Ectodermal cell (in vitro differentiated cells): ENCODE results near the gene CDC14B.

ENCODE experiments used
- H3K27ac ChIP-seq: 2 replicates; pipeline ENCODE4 v1.7.0; 2013; ENCODE audit warnings: mild to moderate bottlenecking, low read depth, low read length; ENCODE audit not compliant: insufficient read depth, poor library complexity, severe bottlenecking
- H3K27me3 ChIP-seq: 2 replicates; pipeline ENCODE4 v1.7.0; 2013; ENCODE audit warnings: mild to moderate bottlenecking, low read length; ENCODE audit not compliant: insufficient read depth, control insufficient read depth, poor library complexity, severe bottlenecking
- H3K36me3 ChIP-seq: one replicate; pipeline ENCODE4 v1.7.0; 2013; ENCODE audit warnings: low read length; ENCODE audit not compliant: control insufficient read depth, insufficient read depth
- H3K4me1 ChIP-seq: one replicate; pipeline ENCODE4 v1.7.0; 2013; ENCODE audit warnings: low read length; ENCODE audit not compliant: control insufficient read depth, insufficient read depth
- H3K4me3 ChIP-seq: 2 replicates; pipeline ENCODE4 v1.7.0; 2013; ENCODE audit warnings: low read depth, low read length, control low read depth; ENCODE audit not compliant: insufficient read depth
- H3K9me3 ChIP-seq: 2 replicates; pipeline ENCODE4 v1.7.0; 2013; ENCODE audit warnings: mild to moderate bottlenecking, low read length, moderate library complexity; ENCODE audit not compliant: control insufficient read depth
- WGBS, 2 experiments: methylation state at CpG; one replicate each; pipeline ENCODE4 v1.1.7; 2013; ENCODE audit warnings: missing lambda C conversion rate in 2 of 2; 5-methylcytosine and 5-hydroxymethylcytosine counted together

The CDC14B gene

DNA sequence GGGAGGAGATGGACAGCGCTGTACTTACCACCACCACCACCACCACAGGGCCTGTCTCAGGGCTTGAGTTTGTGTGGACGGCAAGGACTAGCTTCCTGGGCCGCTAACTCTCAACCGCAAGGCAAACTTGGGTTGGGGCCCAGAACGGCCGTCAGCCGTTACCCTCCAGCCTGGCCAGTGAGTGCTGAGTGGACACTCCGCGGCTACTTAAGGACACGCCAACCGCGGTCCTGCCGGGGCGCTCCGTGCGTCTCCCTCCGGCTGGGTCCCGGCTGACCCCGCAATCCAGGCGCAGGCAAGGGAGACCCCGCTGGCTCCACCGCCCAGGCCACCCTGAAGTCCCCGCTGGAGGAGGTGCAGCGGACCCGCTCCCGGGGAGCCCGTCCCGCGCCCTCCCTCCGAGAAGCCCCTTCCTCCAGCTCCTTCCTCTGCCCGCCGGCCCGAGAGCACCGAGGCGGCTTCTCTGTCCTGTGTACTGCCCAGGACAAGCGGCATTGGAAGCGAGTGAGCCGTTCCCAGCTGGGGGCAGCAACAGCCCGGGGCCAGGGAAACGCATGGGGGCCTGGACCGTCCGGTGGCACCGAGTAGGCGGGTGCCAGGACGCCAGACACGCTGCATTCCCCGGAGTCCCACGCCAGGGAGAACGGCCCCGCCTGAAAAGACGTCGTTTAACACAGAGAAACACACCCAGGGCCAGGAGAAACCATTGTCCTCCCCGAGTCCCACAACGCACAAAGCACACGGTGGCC, 123.1 kb downstream of the CDC14B start:
- whole genome bisulfite sequencing, 2 experiments, result 95 to 97% methylated on average over 55 of the region's 55 CpGs
- Histone ChIP-seq H3K4me1 (peaks cover 13% of the 10 kb centered on the region), H3K9me3 (no peaks in the 10 kb centered on the region), H3K27ac (no peak overlapping the region), H3K4me3 (no peak overlapping the region), H3K36me3 (no peaks in the 10 kb centered on the region), H3K27me3 (no peaks in the 10 kb centered on the region)

DNA sequence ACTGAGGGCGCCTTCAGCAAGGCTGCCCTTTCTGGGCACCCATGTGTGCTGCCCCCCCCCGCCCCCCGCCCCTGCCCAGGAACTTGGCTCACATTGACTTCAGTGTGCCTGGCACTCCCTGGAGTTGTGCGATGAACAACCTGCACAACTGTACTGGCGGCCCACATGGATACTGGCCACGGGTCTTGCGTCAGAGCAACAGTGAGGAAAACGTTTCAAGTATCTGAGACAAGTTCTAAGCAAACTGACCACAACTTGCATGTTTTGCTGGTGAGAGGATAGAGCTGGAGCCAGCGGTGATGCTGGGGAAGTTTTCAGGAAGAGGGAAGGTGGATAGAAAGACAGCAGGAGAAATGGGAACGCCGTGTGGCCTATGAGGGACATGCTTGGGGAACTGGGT, 124.3 kb downstream of the CDC14B start:
- Histone ChIP-seq H3K9me3 (no peaks in the 10 kb centered on the region), H3K36me3 (peaks cover 3% of the 10 kb centered on the region), H3K27ac (no peak overlapping the region), H3K4me1 (peaks cover 10% of the 10 kb centered on the region), H3K27me3 (no peaks in the 10 kb centered on the region), H3K4me3 (no peak overlapping the region)
- 95 to 97% methylated on average over 11 of the region's 11 CpGs for WGBS, 2 experiments

DNA sequence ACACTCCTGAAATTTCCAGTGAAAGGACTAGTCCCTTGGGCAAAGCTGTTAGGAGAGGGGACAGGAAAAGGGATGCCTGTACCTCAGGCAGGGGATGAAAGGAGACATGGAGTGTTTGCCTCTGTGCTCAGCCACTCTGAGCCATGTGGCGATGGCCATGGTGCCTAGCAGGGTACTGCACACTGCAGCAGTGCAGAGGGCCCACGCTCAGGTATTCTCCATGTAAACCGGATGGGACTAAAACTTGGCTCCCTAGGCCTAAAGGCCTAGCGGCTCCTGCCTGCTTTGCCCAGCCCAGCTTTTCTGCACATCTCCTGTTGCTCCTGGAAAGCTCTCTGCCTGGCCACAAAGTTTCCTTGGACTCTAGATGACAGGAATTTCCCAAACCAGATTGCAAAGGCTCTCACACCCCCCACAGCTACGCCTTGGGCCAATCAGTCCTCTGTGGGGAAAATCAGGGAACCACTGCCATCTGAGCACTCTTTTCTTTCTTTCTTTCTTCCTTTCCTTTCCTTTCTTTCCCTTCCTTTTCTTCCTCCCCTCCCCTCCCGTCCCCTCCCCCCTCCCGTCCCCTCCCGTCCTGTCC, 125.3 kb downstream of the CDC14B start:
- Histone ChIP-seq H3K27me3 (no peaks in the 10 kb centered on the region), H3K9me3 (no peaks in the 10 kb centered on the region), H3K36me3 (peaks cover 3% of the 10 kb centered on the region), H3K4me3 (no peak overlapping the region), H3K27ac (no peak overlapping the region), H3K4me1 (peaks cover 8% of the 10 kb centered on the region)
- WGBS, 2 experiments, result 84 to 91% methylated on average over 5 to 6 of the region's 8 CpGs

DNA sequence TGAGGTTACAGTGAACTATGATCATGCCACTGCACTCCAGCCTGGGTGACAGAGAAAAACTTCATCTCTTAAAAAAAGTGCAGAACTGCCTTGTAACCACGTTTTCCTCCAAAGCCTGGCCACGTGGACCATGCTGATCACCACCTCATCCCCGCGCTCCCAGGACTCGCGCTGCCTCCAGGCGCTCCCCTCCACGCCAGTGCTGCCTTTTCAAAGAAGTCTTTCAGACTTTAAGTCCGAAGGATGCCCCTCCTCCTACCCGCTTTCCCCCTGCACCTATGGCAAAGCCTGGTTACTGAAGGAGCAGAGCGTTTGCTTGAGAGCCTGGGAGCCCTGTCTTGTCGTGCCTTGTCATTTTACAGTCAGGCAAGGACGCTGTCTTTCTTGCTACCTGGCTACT, 125.9 kb downstream of the CDC14B start:
- Histone ChIP-seq H3K27ac (no peak overlapping the region), H3K4me1 (peaks cover 3% of the 10 kb centered on the region), H3K4me3 (no peak overlapping the region), H3K27me3 (no peaks in the 10 kb centered on the region), H3K36me3 (peaks cover 4% of the 10 kb centered on the region), H3K9me3 (no peaks in the 10 kb centered on the region)
- WGBS, 2 experiments, result 81 to 83% methylated on average over 13 of the region's 13 CpGs

DNA sequence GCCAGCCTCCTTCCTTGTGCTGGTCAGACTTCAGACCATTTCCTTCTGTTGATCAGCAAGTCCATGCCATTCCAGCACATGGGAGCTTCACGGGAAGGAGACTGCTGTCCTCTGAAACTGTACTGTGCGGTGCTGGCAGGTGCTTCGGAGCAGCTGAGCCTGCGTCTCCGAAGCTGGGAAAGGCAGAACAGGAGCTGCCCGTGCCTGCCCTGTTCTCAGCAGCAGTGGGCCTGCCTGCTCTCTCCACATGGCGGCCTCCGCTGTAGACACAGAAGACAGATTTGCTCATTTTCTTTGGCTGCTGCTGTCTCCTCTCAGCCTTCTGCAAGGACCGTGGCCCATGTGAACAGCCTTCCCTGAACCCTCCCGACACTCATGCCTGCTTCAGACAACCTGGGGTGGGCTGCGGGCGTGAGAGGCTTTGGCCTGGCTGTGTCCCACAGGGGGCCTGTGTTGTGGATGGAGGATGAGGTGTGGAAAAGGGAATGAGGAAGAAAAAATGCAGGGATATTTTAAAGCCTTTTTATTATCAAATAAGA, 126.6 kb downstream of the CDC14B start:
- H3K27ac ChIP-seq, result no peak overlapping the region
- no peaks in the 10 kb centered on the region for H3K9me3 ChIP-seq
- no peaks in the 10 kb centered on the region for H3K4me1 ChIP-seq
- no peaks in the 10 kb centered on the region for H3K27me3 ChIP-seq
- 92 to 94% methylated on average over 12 of the region's 12 CpGs for WGBS, 2 experiments
- no peak overlapping the region for H3K4me3 ChIP-seq
- H3K36me3 ChIP-seq, result peaks cover 7% of the 10 kb centered on the region

DNA sequence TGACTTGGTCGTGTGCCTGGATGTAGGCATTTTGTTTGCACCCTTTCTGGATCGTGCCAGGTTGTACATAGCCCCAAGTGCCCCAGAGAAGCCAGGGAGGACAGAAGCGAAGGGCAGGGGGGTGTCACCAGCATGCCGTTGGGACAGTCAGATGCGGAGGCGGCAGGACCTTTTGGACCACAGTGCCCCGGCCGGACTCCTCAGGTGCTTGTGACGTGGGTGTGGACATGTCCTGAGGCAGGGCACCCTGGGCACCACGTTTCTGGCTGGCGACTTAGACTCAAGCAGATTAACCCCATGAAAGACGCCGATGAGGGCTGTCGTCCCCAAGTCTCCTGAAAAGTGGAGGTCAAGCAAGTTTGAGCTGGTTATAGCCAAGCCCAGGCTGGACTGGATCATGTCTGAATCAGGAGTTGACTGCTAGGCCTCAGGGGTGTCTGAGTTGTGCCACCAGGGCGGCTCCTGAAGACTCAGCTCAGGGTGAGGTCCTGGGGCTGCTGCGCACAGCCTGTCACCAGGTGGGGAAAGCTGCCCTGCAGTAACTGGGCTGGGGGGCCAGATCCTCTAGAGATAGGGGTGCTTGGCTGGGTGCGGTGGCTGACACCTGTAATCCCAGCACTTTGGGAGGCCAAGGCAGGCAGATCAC, 127.6 kb downstream of the CDC14B start:
- H3K9me3 ChIP-seq, result no peaks in the 10 kb centered on the region
- H3K36me3 ChIP-seq, result peaks cover 7% of the 10 kb centered on the region
- no peaks in the 10 kb centered on the region for H3K27me3 ChIP-seq
- H3K4me3 ChIP-seq, result no peak overlapping the region
- no peaks in the 10 kb centered on the region for H3K4me1 ChIP-seq
- WGBS, 2 experiments, result 95% methylated on average over 17 of the region's 17 CpGs
- no peak overlapping the region for H3K27ac ChIP-seq

DNA sequence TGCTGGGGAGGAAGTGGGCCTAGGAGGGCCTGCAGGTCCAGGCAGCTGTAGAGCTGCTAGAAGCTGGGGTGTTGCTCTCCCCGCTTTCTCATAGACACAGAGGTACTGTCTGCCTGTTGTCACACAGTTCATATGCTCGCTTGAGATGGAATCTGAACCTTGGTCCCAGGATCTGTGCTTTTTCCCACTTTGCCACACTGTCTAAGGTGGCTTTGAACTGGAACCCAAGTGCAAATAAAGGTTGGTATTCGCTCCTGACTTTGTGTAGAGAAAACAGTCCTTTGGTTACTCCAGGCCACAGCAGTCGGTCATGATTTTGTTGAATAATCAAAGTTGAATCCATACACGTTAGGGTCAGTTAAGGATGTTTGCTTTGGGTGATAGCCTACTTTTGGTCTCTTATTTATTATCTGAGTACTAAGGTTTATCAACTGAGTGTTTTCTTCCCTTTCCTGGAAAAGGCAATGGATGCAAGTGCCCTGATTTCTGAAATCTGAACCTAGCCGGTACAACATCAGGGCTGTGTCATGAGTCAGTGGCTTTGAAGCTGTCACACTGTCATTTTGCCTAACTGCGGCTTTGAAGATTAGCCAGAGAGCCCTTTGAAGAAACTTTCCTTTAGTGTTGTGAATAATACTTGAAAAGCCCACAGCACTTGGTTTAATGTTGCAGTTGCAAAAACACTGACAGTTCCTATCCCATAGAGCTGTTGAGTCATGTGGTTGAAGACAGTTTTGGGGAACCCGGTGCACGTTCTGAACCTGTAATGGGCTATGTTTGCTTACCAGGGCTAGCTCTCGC, 128.4 kb downstream of the CDC14B start:
- Histone ChIP-seq H3K4me3 (no peak overlapping the region), H3K27ac (no peak overlapping the region), H3K36me3 (peaks cover 7% of the 10 kb centered on the region), H3K4me1 (no peaks in the 10 kb centered on the region), H3K9me3 (no peaks in the 10 kb centered on the region), H3K27me3 (no peaks in the 10 kb centered on the region)
- 95 to 96% methylated on average over 10 of the region's 10 CpGs for WGBS, 2 experiments

DNA sequence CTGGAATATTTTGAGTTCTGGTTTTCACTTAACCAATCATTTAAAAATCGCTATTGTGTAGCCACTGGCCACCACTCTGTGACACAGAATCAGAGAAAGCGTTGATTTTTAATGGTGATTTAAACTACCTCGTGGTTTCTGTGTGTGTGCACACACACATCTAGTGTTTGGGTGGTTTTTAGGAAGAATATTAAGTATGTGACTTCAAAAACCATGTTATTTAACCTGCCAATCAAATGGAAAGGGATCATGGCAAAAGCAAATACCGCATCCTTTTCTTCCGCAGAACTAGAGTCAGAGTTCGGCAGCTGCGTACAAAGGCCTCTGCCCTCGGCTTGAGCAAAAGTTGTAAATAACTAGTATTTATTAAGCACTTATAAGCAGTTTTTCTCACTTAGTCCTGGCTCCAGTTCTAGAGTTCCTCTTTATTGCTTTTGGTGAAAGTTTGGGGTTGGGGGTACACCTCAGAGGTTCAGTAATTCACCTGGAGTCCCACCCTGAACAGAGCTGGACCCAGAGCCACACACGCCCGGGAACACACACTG, 129.0 kb downstream of the CDC14B start:
- 95 to 98% methylated on average over 9 to 10 of the region's 10 CpGs for WGBS, 2 experiments
- Histone ChIP-seq H3K36me3 (peaks cover 7% of the 10 kb centered on the region), H3K27me3 (no peaks in the 10 kb centered on the region), H3K27ac (no peak overlapping the region), H3K4me1 (no peaks in the 10 kb centered on the region), H3K4me3 (no peak overlapping the region), H3K9me3 (no peaks in the 10 kb centered on the region)

DNA sequence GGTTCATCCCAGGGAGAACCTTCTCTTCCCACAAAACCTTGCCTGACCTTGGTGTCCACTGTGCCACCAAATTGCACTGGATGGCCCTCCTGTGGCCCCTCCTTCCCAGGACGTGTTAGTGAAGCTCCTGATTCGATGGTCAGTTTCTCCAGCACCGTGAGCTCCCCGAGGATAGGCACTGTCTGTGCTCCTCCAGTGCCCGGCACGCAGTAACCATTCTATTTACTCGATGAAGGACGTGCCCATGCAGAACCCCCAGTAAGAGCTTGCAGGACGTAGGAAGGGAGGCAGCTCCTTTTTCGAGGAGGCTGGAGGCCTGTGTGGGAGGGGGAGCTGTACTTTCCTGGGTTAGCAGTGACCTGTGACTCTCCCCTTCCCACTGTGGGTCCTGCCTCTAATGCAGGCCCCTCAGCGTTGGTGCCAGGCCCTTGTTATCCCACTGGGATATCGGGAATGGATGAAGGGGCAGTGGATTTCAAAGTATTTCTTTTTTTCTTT, 130.1 kb downstream of the CDC14B start:
- H3K27me3 ChIP-seq, result no peaks in the 10 kb centered on the region
- H3K9me3 ChIP-seq, result no peaks in the 10 kb centered on the region
- 90 to 94% methylated on average over 12 of the region's 12 CpGs for WGBS, 2 experiments
- H3K4me3 ChIP-seq, result no peak overlapping the region
- H3K4me1 ChIP-seq, result no peaks in the 10 kb centered on the region
- no peak overlapping the region for H3K27ac ChIP-seq
- H3K36me3 ChIP-seq, result peaks cover 7% of the 10 kb centered on the region
